Lung (tissue), 12 donors: ENCODE measurements around the gene GLRA1. TPM values are rescaled to one million over a fixed set of nuclear protein-coding genes. Genes with fewer than 3 reads are reported as not detected.

ENCODE experiments used
- ATAC-seq: fragments of 200-7000 bp; cut with Tn5 transposase; one replicate; pipeline ENCODE4 v1.9.1; 2020; ENCODE audit warnings: moderate number of reproducible peaks; ENCODE audit not compliant: insufficient read depth, low FRiP score
- DNase-seq, 3 donors: peaks; one replicate each; pipeline ENCODE4 v3.0.0-alpha.2; 2013 to 2017
- H3K27ac ChIP-seq, 2 donors: one replicate each; pipeline ENCODE4 v1.5.1; 2013; ENCODE audit warnings: mild to moderate bottlenecking in 2 of 2, moderate library complexity in 2 of 2, control low read depth in 1 of 2, inconsistent platforms in 1 of 2, low read depth in 1 of 2, low read length in 1 of 2
- H3K27me3 ChIP-seq, 3 donors: one replicate each; pipeline ENCODE4 v1.5.1; 2013; ENCODE audit warnings: low read length in 2 of 3; ENCODE audit not compliant: control insufficient read depth in 3 of 3, insufficient read depth in 3 of 3
- H3K36me3 ChIP-seq, 4 donors: one replicate each; pipeline ENCODE4 v1.5.1; 2013; ENCODE audit warnings: low read length in 4 of 4, mild to moderate bottlenecking in 1 of 4, moderate library complexity in 1 of 4; ENCODE audit not compliant: control insufficient read depth in 4 of 4, insufficient read depth in 4 of 4
- H3K4me1 ChIP-seq, 5 donors: one replicate each; pipeline ENCODE4 v1.5.1; 2013; ENCODE audit warnings: low read length in 5 of 5, mild to moderate bottlenecking in 2 of 5, moderate library complexity in 1 of 5; ENCODE audit not compliant: control insufficient read depth in 5 of 5, insufficient read depth in 5 of 5
- H3K4me3 ChIP-seq: one replicate; pipeline ENCODE4 v1.5.1; 2013; ENCODE audit warnings: mild to moderate bottlenecking, control low read depth, moderate library complexity
- H3K9ac ChIP-seq, 2 donors: one replicate each; pipeline ENCODE4 v1.5.1; 2013; ENCODE audit warnings: low read length in 2 of 2, control low read depth in 1 of 2; ENCODE audit not compliant: insufficient read depth in 1 of 2
- H3K9me3 ChIP-seq, 4 donors: one replicate each; pipeline ENCODE4 v1.5.1; 2013; ENCODE audit warnings: low read length in 3 of 4, mild to moderate bottlenecking in 1 of 4, moderate library complexity in 1 of 4; ENCODE audit not compliant: control insufficient read depth in 4 of 4, insufficient read depth in 3 of 4
- CTCF ChIP-seq: IDR thresholded peaks from 2 replicates; pipeline ENCODE4 v1.5.1; 2012; ENCODE audit warnings: mild to moderate bottlenecking; ENCODE audit errors: control extremely low read depth, extremely low read depth
- WGBS, 2 donors: extraction: QIAGEN DNeasy Blood & Tissue Kit; methylation state at CpG; one replicate each; pipeline ENCODE4 v1.1.7; 2013; 5-methylcytosine and 5-hydroxymethylcytosine counted together
- polyA plus RNA-seq, 2 donors: library from polyadenylated mRNA; stranded (reverse); fragments of 200-250 nt; gene quantifications; one replicate each; pipeline ENCODE4 v1.2.1, GENCODE V29; 2013
- total RNA-seq, 2 donors: library from RNA; depleted of rRNA in 1 of 2; stranded (reverse); fragments of >200 nt in 1 of 2; gene quantifications; one replicate each; pipeline ENCODE4 v1.2.1, GENCODE V29; 2014 to 2021
- donor health status: control.
- donor health status: control.
- donor health status: Bipolar disorder and iron deficiency.
- donor health status: healthy.
- donor health status: DM: yes; HTN: yes; CAD: no.

Gene GLRA1
- total and polyA plus RNA-seq, 4 donors: not detected

- ATAC-seq (no peak), DNase-seq (no peak)
- Histone ChIP-seq H3K36me3 (peaks cover 0 to 3% (median under 1%) of the 10 kb centered on the region in 4 donors), H3K9ac (no peak overlapping the region), H3K27me3 (no peaks in the 10 kb centered on the region), H3K4me3 (no peak overlapping the region), H3K27ac (peak overlapping the region in 1 of 2 donors; percentile 6), H3K9me3 (no peaks in the 10 kb centered on the region), H3K4me1 (peaks cover 0 to 22% (median 4%) of the 10 kb centered on the region in 5 donors)
- no peak for TF ChIP-seq CTCF
- WGBS, 2 donors: 78 to 87% methylated on average over 3 of the region's 3 CpGs
Observed at GRCh38 chr5:151820271-151820670, 104.4 kb downstream of the GLRA1 start.

GRCh38 chr5:151819830-151820229 lies 104.8 kb downstream of the GLRA1 start:
- H3K4me1 ChIP-seq: peaks cover 0 to 22% (median 5%) of the 10 kb centered on the region in 5 donors
- no peak overlapping the region for H3K9ac ChIP-seq
- H3K27ac ChIP-seq: peak overlapping the region in 1 of 2 donors; percentile 6
- no peak for ATAC-seq
- H3K4me3 ChIP-seq: no peak overlapping the region
- H3K36me3 ChIP-seq: peaks cover 0 to 3% (median 0%) of the 10 kb centered on the region in 4 donors
- no peaks in the 10 kb centered on the region for H3K9me3 ChIP-seq
- no peak for TF ChIP-seq CTCF
- DNase-seq: no peak
- H3K27me3 ChIP-seq: no peaks in the 10 kb centered on the region

- H3K9me3 ChIP-seq: no peaks in the 10 kb centered on the region
- H3K27ac ChIP-seq: no peak overlapping the region
- no peak for DNase-seq
- peaks cover 0 to 31% (median 5%) of the 10 kb centered on the region in 5 donors for H3K4me1 ChIP-seq
- no peak for ATAC-seq
- WGBS, 2 donors: 74 to 88% methylated on average over 1 of the region's 1 CpG
- H3K36me3 ChIP-seq: peaks cover 2 to 12% (median 8%) of the 10 kb centered on the region in 4 donors
- no peak overlapping the region for H3K9ac ChIP-seq
- no peak overlapping the region for H3K4me3 ChIP-seq
- no peaks in the 10 kb centered on the region for H3K27me3 ChIP-seq
- TF ChIP-seq CTCF: no peak
Observed at GRCh38 chr5:151815051-151815450, 109.6 kb downstream of the GLRA1 start.

- Histone ChIP-seq H3K9me3 (no peaks in the 10 kb centered on the region), H3K4me1 (peaks cover 1 to 23% (median 9%) of the 10 kb centered on the region in 5 donors), H3K36me3 (peaks cover 4 to 15% (median 13%) of the 10 kb centered on the region in 4 donors), H3K27ac (peak overlapping the region in 1 of 2 donors; percentile 82), H3K9ac (no peak overlapping the region), H3K4me3 (no peak overlapping the region), H3K27me3 (no peaks in the 10 kb centered on the region)
- ATAC-seq (no peak), DNase-seq (peak; percentile 13 to 28 (median 15))
- no peak for TF ChIP-seq CTCF
- WGBS, 2 donors: 84 to 94% methylated on average over 2 of the region's 2 CpGs
Observed at GRCh38 chr5:151812757-151813309, 111.8 kb downstream of the GLRA1 start.
